ENCODE data around the gene FBXO31. TPM values are rescaled to one million over a fixed set of nuclear protein-coding genes. Genes with fewer than 3 reads are reported as not detected.

FBXO31 gene
- total and polyA plus RNA-seq, 9 donors, result 25.0 to 74.5 (median 54.5) TPM

- no peak for DNase-seq
- Histone ChIP-seq H3K27ac (no peak overlapping the region), H3K9me3 (no peaks in the 10 kb centered on the region), H3K4me1 (ENCODE audit: insufficient read depth) (peaks cover 12% of the 10 kb centered on the region), H3K36me3 (no peaks in the 10 kb centered on the region), H3K27me3 (no peaks in the 10 kb centered on the region), H3K4me3 (no peak overlapping the region)
- TF ChIP-seq CTCF (IDR thresholded peaks at IDR 0.05), result no peak
- intact Hi-C loops (cut with DNase I), result no loop called here
- 90% methylated on average over 21 of the region's 21 CpGs for WGBS, 3 donors
These were observed 37.0 kb downstream of the FBXO31 start for GRCh38 chr16:87346517-87347060.

GRCh38 chr16:87345726-87346424 lies 37.7 kb downstream of the FBXO31 start:
- 85 to 90% (median 87%) methylated on average over 28 of the region's 28 CpGs for WGBS, 3 donors
- Histone ChIP-seq H3K9me3 (no peaks in the 10 kb centered on the region), H3K4me3 (no peak overlapping the region), H3K36me3 (no peaks in the 10 kb centered on the region), H3K4me1 (ENCODE audit: insufficient read depth) (peaks cover 12% of the 10 kb centered on the region), H3K27me3 (no peaks in the 10 kb centered on the region), H3K27ac (peak overlapping the region in 1 of 2 donors; percentile 57)
- intact Hi-C loops (cut with DNase I), result no loop called here
- no peak for DNase-seq
- TF ChIP-seq POLR2A (IDR thresholded peaks at IDR 0.05) (no peak), CTCF (IDR thresholded peaks at IDR 0.05) (no peak), EP300 (IDR thresholded peaks at IDR 0.05) (no peak)

GRCh38 chr16:87344931-87345631 lies 38.5 kb downstream of the FBXO31 start:
- TF ChIP-seq EP300 (IDR thresholded peaks at IDR 0.05) (no peak), CTCF (IDR thresholded peaks at IDR 0.05) (no peak), POLR2A (IDR thresholded peaks at IDR 0.05) (no peak)
- Histone ChIP-seq H3K4me3 (no peak overlapping the region), H3K27ac (peak overlapping the region in 1 of 2 donors; percentile 58), H3K4me1 (ENCODE audit: insufficient read depth) (peaks cover 12% of the 10 kb centered on the region), H3K9me3 (no peaks in the 10 kb centered on the region), H3K27me3 (no peaks in the 10 kb centered on the region), H3K36me3 (no peaks in the 10 kb centered on the region)
- 46 to 55% (median 54%) methylated on average over 17 of the region's 17 CpGs for WGBS, 3 donors
- peak in 1 of 5 donors; percentile 49 for DNase-seq
- intact Hi-C loops (cut with DNase I), result no loop called here

- H3K4me3 ChIP-seq, result no peak overlapping the region
- H3K36me3 ChIP-seq, result no peaks in the 10 kb centered on the region
- WGBS, 3 donors, result 53 to 77% (median 59%) methylated on average over 33 to 34 of the region's 34 CpGs
These were observed 39.2 kb downstream of the FBXO31 start for GRCh38 chr16:87344165-87344930.

More at GRCh38 chr16:87344165-87344930, 39.2 kb downstream of the FBXO31 start:
- Histone ChIP-seq H3K27me3 (no peaks in the 10 kb centered on the region), H3K9me3 (no peaks in the 10 kb centered on the region), H3K4me1 (ENCODE audit: insufficient read depth) (peaks cover 12% of the 10 kb centered on the region), H3K27ac (peak overlapping the region in 1 of 2 donors; percentile 58)
- no peak for DNase-seq
- TF ChIP-seq POLR2A (IDR thresholded peaks at IDR 0.05) (no peak), EP300 (IDR thresholded peaks at IDR 0.05) (no peak), CTCF (IDR thresholded peaks at IDR 0.05) (no peak)
- intact Hi-C loops (cut with DNase I), result no loop called here

All from ovary (tissue), 9 donors.